ENCODE measurements around the gene TIMMDC1. TPM values are rescaled to one million over a fixed set of nuclear protein-coding genes. Genes with fewer than 3 reads are reported as not detected.

The TIMMDC1 gene
- total and polyA plus RNA-seq, 10 of the 15 experiments (the other 5 are each of a cell fraction or from before 2014, with no cell fraction given) = 55.9 to 146 (median 72.1) TPM

GRCh38 chr3:119524931-119525662 is 26.8 kb downstream of the TIMMDC1 start:
- H3K4me2 ChIP-seq (ENCODE audit: control insufficient read depth, insufficient read depth) = no peak overlapping the region
- intact Hi-C loops (cut with micrococcal nuclease; ENCODE audit: unreplicated experiment) (no loop called here), in situ Hi-C loops (cut with MboI) (no loop called here)
- ATAC-seq (peak; percentile 31; the same call in 1 of the 3 replicates), DNase-seq (ENCODE audit: low read depth, low spot score) (no peak), FAIRE-seq (no peak)
- H3K4me3 ChIP-seq = no peak overlapping the region
- ChIA-PET CTCF (interaction anchor here (0.7 to 2.4 kb wide), 6 partner anchors 9 to 156 kb away, joined by 3 to 9 read pairs (median 5); no protein-coding TSS in a partner anchor), POLR2A (interaction anchor here (0.5 to 1.2 kb wide), 4 partner anchors 21 to 150 kb away, joined by 3 read pairs; no protein-coding TSS in a partner anchor), RAD21 (ENCODE audit: unreplicated experiment) (interaction anchor here (0.8 to 1.6 kb wide), 4 partner anchors 34 to 156 kb away, joined by 3 to 6 read pairs (median 3); partner anchors contain the start of gene CD80), SMC1A (ENCODE audit: uncharacterized antibody, unreplicated experiment) (interaction anchor here (0.6 to 3.0 kb wide), 12 partner anchors 12 to 156 kb away, joined by 3 to 8 read pairs (median 3); partner anchors contain the start of genes CD80 and COX17)
- H3K4me1 ChIP-seq (ENCODE audit: control insufficient read depth, insufficient read depth, low read length) = no peaks in the 10 kb centered on the region
- WGBS (ENCODE audit: insufficient coverage, insufficient replicate concordance, low lambda C conversion rate, missing lambda C conversion rate) = 80% methylated on average over 4 of the region's 4 CpGs
- no peak overlapping the region for H3K27ac ChIP-seq (ENCODE audit: control insufficient read depth, insufficient read depth)
- H3K9ac ChIP-seq (ENCODE audit: control insufficient read depth, insufficient read depth, low read length) = no peak overlapping the region
- no peaks in the 10 kb centered on the region for H4K20me1 ChIP-seq (ENCODE audit: control insufficient read depth, insufficient read depth)
- H3K9me3 ChIP-seq (replicated peaks; ENCODE audit: control insufficient read depth, insufficient read depth, low read length) = no peaks in the 10 kb centered on the region; the same call in 2 of the 3 replicates
- H3K36me3 ChIP-seq (ENCODE audit: control insufficient read depth in 2 of 2, insufficient read depth in 2 of 2, low read length in 1 of 2) = peaks cover 5 to 51% of the 10 kb centered on the region in 2 experiments
- H2AFZ ChIP-seq (ENCODE audit: control insufficient read depth, low read depth, low read length) = no peak overlapping the region
- H3K79me2 ChIP-seq (ENCODE audit: control insufficient read depth, insufficient read depth, low read length) = no peaks in the 10 kb centered on the region
- no TSS peak for BruUV-seq (replicated peaks)
- TF ChIP-seq ZNF384 (IDR thresholded peaks at IDR 0.05; ENCODE audit: borderline replicate concordance, low read depth, low read length) (peak; percentile 32; the same call in 1 of the 2 replicates), SMC3 (IDR thresholded peaks at IDR 0.05; ENCODE audit: borderline replicate concordance, low read length) (peak; percentile 41; the same call in 1 of the 2 replicates), CTCF (IDR thresholded peaks at IDR 0.05 in 2 of 3, conservative IDR thresholded peaks at IDR 0.05 in 1 of 3; ENCODE audit: control insufficient read depth in 2 of 3, extremely low read depth in 1 of 3, insufficient read depth in 1 of 3, low read depth in 3 of 3, low read length in 3 of 3) (peak in 2 of 3 experiments; percentile 12 to 45; a peak in 4 of 6 replicates), RB1 (IDR thresholded peaks at IDR 0.05; ENCODE audit: borderline replicate concordance) (no peak), SMAD5 (IDR thresholded peaks at IDR 0.05; ENCODE audit: low read depth) (0 out of 2 replicates have a peak, but pooled peaks have one; percentile 25), RAD21 (IDR thresholded peaks at IDR 0.05; ENCODE audit: insufficient read depth, low read depth, low read length) (peak; percentile 51), SREBF1 (IDR thresholded peaks at IDR 0.05; ENCODE audit: low read length) (no peak)
- TF ChIP-seq, protein P1, sequence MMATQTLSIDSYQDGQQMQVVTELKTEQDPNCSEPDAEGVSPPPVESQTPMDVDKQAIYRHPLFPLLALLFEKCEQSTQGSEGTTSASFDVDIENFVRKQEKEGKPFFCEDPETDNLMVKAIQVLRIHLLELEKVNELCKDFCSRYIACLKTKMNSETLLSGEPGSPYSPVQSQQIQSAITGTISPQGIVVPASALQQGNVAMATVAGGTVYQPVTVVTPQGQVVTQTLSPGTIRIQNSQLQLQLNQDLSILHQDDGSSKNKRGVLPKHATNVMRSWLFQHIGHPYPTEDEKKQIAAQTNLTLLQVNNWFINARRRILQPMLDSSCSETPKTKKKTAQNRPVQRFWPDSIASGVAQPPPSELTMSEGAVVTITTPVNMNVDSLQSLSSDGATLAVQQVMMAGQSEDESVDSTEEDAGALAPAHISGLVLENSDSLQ (IDR thresholded peaks at IDR 0.05) = peak; percentile 63; the same call in 1 of the 2 replicates
- H3K27me3 ChIP-seq (replicated peaks in 1 of 2; ENCODE audit: control insufficient read depth in 2 of 2, insufficient read depth in 2 of 2, low read length in 1 of 2) = no peaks in the 10 kb centered on the region

Data from GM12878 (cell line).